K562 (cell line): ENCODE data around the gene CDC6. TPM values are rescaled to one million over a fixed set of nuclear protein-coding genes. Genes with fewer than 3 reads are reported as not detected.

Source experiments
- ATAC-seq: fragments of 200-7000 bp; cut with Tn5 transposase; 3 replicates; pipeline ENCODE4 v1.9.1; 2020; ENCODE audit warnings: moderate library complexity
- BruUV-seq: library from RNA; stranded (reverse); fragments of 400-500 nt; replicated peaks from 2 replicates; lab custom pipeline; 2021; lab: Mats Ljungman, UMichigan
- CTCF ChIA-PET: fragments of 300-600 bp; formaldehyde crosslinking; extraction: SDS; loops from one replicate; lab custom pipeline; 2021; ENCODE audit warnings: low intra/inter-chr PET ratio; lab: Yijun Ruan, JAX
- POLR2A ChIA-PET: fragments of 300-600, 350-650 bp; sonication (Branson Sonifier 250); formaldehyde crosslinking; extraction: SDS; loops from one replicate; lab custom pipeline; 2021; ENCODE audit warnings: antibody characterized with exemption, inconsistent platforms; lab: Yijun Ruan, JAX
- DNase-seq, 4 experiments: peaks; one replicate each; pipeline versions ENCODE4 v3.0.0 to v3.0.0-alpha.2; 2011 to 2018; ENCODE audit warnings: low spot score in 3 of 4, mixed read lengths in 3 of 4; ENCODE audit errors: extremely low read depth in 1 of 4
- FAIRE-seq: peaks from 2 replicates; lab custom pipeline; 2011; peaks lifted over from hg19 to GRCh38; lab: Jason Lieb, UNC
- H2AFZ ChIP-seq: 2 replicates; pipeline ENCODE4 v1.6.0; 2011; ENCODE audit warnings: low read depth, low read length, control low read depth, inconsistent platforms
- H3K27ac ChIP-seq: fragments of 200-600 bp; 3 replicates; pipeline ENCODE4 v1.8.0; 2011; ENCODE audit warnings: low read depth, mild to moderate bottlenecking, control low read depth, inconsistent platforms, low read length, moderate library complexity, mixed read lengths; ENCODE audit errors: extremely low read depth
- H3K27me3 ChIP-seq, 2 experiments: fragments of 300-600 bp in 1 of 2; 2 replicates in 1 of 2; 3 replicates in 1 of 2; pipeline versions ENCODE4 v1.6.0 to v1.8.0; 2011; ENCODE audit warnings: inconsistent platforms in 2 of 2, low read length in 2 of 2, mild to moderate bottlenecking in 1 of 2, mixed read lengths in 1 of 2, moderate library complexity in 1 of 2; ENCODE audit not compliant: control insufficient read depth in 2 of 2, insufficient read depth in 2 of 2
- H3K36me3 ChIP-seq: fragments of 300-600 bp; 3 replicates; pipeline ENCODE4 v1.8.0; 2011; ENCODE audit warnings: mild to moderate bottlenecking, low read length, inconsistent platforms; ENCODE audit not compliant: control insufficient read depth, insufficient read depth
- H3K4me1 ChIP-seq, 2 experiments: fragments of 200-600 bp in 1 of 2; replicated peaks in 1 of 2; 2 replicates in 1 of 2; 3 replicates in 1 of 2; pipeline versions ENCODE4 v1.5.1 to v1.8.0; 2011; ENCODE audit warnings: inconsistent platforms in 2 of 2, low read length in 2 of 2, mild to moderate bottlenecking in 1 of 2, mixed read lengths in 1 of 2, moderate library complexity in 1 of 2; ENCODE audit not compliant: control insufficient read depth in 2 of 2, insufficient read depth in 2 of 2
- H3K4me2 ChIP-seq: 2 replicates; pipeline ENCODE4 v1.6.1; 2011; ENCODE audit warnings: low read length, control low read depth, inconsistent platforms, mixed read lengths; ENCODE audit not compliant: insufficient read depth
- H3K4me3 ChIP-seq: fragments of 200-600 bp; sonication (generic), shearing (Covaris generic); 2 replicates; pipeline ENCODE4 v1.5.1; 2016; ENCODE audit warnings: control low read depth, inconsistent platforms
- H3K79me2 ChIP-seq: fragments of 200-600 bp; 3 replicates; pipeline ENCODE4 v1.8.0; 2011; ENCODE audit warnings: low read length, inconsistent platforms; ENCODE audit not compliant: control insufficient read depth, insufficient read depth
- H3K9ac ChIP-seq, 2 experiments: 2 replicates each; pipeline versions ENCODE4 v1.6.0 to v1.6.1; 2011; ENCODE audit warnings: low read depth in 2 of 2, low read length in 2 of 2, control low read depth in 1 of 2, inconsistent platforms in 1 of 2, mild to moderate bottlenecking in 1 of 2, mixed read lengths in 1 of 2; ENCODE audit not compliant: insufficient read depth in 1 of 2
- H3K9me1 ChIP-seq: one replicate; pipeline ENCODE4 v1.6.0; 2011; ENCODE audit warnings: inconsistent platforms, mild to moderate bottlenecking, low read length, moderate library complexity; ENCODE audit not compliant: control insufficient read depth, insufficient read depth
- H3K9me3 ChIP-seq: replicated peaks from 2 replicates; pipeline ENCODE4 v1.5.1; 2011; ENCODE audit warnings: low read depth, low read length, inconsistent platforms; ENCODE audit not compliant: control insufficient read depth, insufficient read depth
- H4K20me1 ChIP-seq: replicated peaks from 2 replicates; pipeline ENCODE4 v1.6.1; 2011; ENCODE audit warnings: low read length, inconsistent platforms, mixed read lengths; ENCODE audit not compliant: control insufficient read depth, insufficient read depth
- ARID3A ChIP-seq: IDR thresholded peaks from 2 replicates; pipeline ENCODE4 v1.6.1; 2012; ENCODE audit warnings: low read depth, low read length, improper control_type of control experiment, borderline replicate concordance
- BRCA1 ChIP-seq, 2 experiments: fragments of 450-650 bp in 1 of 2; sonication (generic) in 1 of 2; formaldehyde crosslinking in 1 of 2; IDR thresholded peaks; 2 replicates each; pipeline versions ENCODE4 v1.5.0 to v1.6.1; 2017 to 2020; ENCODE audit warnings: mild to moderate bottlenecking in 1 of 2, missing genetic modification reagents in 1 of 2
- CBX2 ChIP-seq: fragments of 200-600 bp; sonication (generic); IDR thresholded peaks from one replicate; pipeline ENCODE4 v1.6.1; 2012; ENCODE audit warnings: mild to moderate bottlenecking, low read length, inconsistent platforms; ENCODE audit not compliant: insufficient read depth, poor library complexity, severe bottlenecking
- ID3 ChIP-seq, 2 experiments: fragments of 250-450 bp in 1 of 2; fragments of 450-650 bp in 1 of 2; sonication (Bioruptor Pico) in 1 of 2; IDR thresholded peaks; 2 replicates each; pipeline versions ENCODE4 v1.6.1 to v1.8.0; 2016 to 2021; ENCODE audit warnings: mild to moderate bottlenecking in 2 of 2, moderate library complexity in 2 of 2, missing compliant biosample characterization in 1 of 2, missing genetic modification characterization in 1 of 2
- MITF ChIP-seq: IDR thresholded peaks from 2 replicates; pipeline ENCODE4 v1.6.1; 2014; ENCODE audit warnings: antibody characterized with exemption
- POU5F1 ChIP-seq: fragments of 150-350 bp; IDR thresholded peaks from 2 replicates; pipeline ENCODE4 v1.6.1; 2014; ENCODE audit warnings: borderline replicate concordance, low read length, low read depth, mild to moderate bottlenecking; ENCODE audit not compliant: partially characterized antibody
- RUNX1 ChIP-seq: sonication (generic); IDR thresholded peaks from 2 replicates; pipeline ENCODE4 v1.6.1; 2016; ENCODE audit warnings: antibody characterized with exemption, low read depth
- SAP30 ChIP-seq: fragments of 200-600 bp; sonication (generic); IDR thresholded peaks from 2 replicates; pipeline ENCODE4 v1.6.1; 2012; ENCODE audit warnings: borderline replicate concordance, low read depth, mild to moderate bottlenecking, moderate library complexity, low read length, control low read depth, inconsistent platforms; ENCODE audit not compliant: insufficient read depth, poor library complexity, severe bottlenecking
- SUPT5H ChIP-seq: fragments of 450-650 bp; IDR thresholded peaks from 2 replicates; pipeline ENCODE4 v1.6.1; 2016
- ZKSCAN3 ChIP-seq: fragments of 250-450 bp; sonication (Bioruptor Pico); IDR thresholded peaks from 2 replicates; pipeline ENCODE4 v1.4.0; 2020
- ZNF518B ChIP-seq: fragments of 250-450 bp; sonication (Bioruptor Pico); IDR thresholded peaks from 2 replicates; pipeline ENCODE4 v1.5.0; 2021; ENCODE audit warnings: mild to moderate bottlenecking, moderate library complexity
- ZNF785 ChIP-seq: fragments of 250-450 bp; sonication (Bioruptor Pico); IDR thresholded peaks from 2 replicates; pipeline ENCODE4 v1.4.0; 2020; ENCODE audit warnings: mild to moderate bottlenecking
- WGBS: fragments of 100-300 bp; shearing (Covaris generic); methylation state at CpG from one replicate; pipeline ENCODE4 v1.1.6; 2016; ENCODE audit warnings: low coverage, mixed read lengths; ENCODE audit not compliant: insufficient coverage; ENCODE audit errors: missing lambda C conversion rate; 5-methylcytosine and 5-hydroxymethylcytosine counted together
- in situ Hi-C: fragments of 300-500 bp; cut with MboI; formaldehyde crosslinking; loops from 4 replicates; pipeline ENCODE4 v1.15.0; 2018; ENCODE audit warnings: inconsistent platforms, mixed read lengths
- intact Hi-C: fragments of 100-400 bp; cut with micrococcal nuclease; formaldehyde crosslinking; loops from 2 replicates; pipeline ENCODE4 v1.14.2; 2022
- polyA plus RNA-seq, 8 experiments: library from polyadenylated mRNA; depleted of rRNA in 4 of 8; stranded (reverse) in 5 of 8; unstranded in 3 of 8; fragments of >200 nt; fragmentation: Nextera tagmentation in 2 of 8; fragmentation: Illumina TruSeq in 1 of 8; extraction: Ambion mirVana in 2 of 8; extraction: Trizol in 1 of 8; gene quantifications; 2 replicates each; pipeline versions ENCODE4 v1.2.1 to v1.2.3, GENCODE V29; 2011 to 2014; ENCODE audit warnings: inconsistent platforms in 1 of 8, missing spikeins in 1 of 8
- total RNA-seq, 7 experiments: library from RNA; depleted of rRNA in 6 of 7; stranded (reverse); fragments of >200 nt in 6 of 7; fragmentation: Illumina TruSeq in 2 of 7; extraction: Trizol in 2 of 7; gene quantifications; 2 replicates each; pipeline versions ENCODE4 v1.2.1 to v1.2.3, GENCODE V29; 2011 to 2021; ENCODE audit warnings: low replicate concordance in 1 of 7

CDC6 gene
- total and polyA plus RNA-seq, 9 of the 15 experiments (the other 6 are each of a cell fraction or from before 2014, with no cell fraction given), result 29.6 to 141 (median 106) TPM

- 83% methylated on average over 5 of the region's 5 CpGs for WGBS
- H3K27ac ChIP-seq, result no peak overlapping the region
- in situ Hi-C loops, result loop anchor here (25.0 kb wide), 1 partner anchor 283 kb away; the partner anchor contains the start of gene CSF3
- TF ChIP-seq SAP30 (no peak), ZNF518B (CRISPR knock-in tag) (no peak), ZNF785 (no peak), SUPT5H (no peak), CBX2 (no peak), ID3 (CRISPR knock-in tag; IDR thresholded peaks at IDR 0.05) (no peak), ID3 (tag; IDR thresholded peaks at IDR 0.05) (no peak), POU5F1 (no peak), MITF (no peak), BRCA1 (IDR thresholded peaks at IDR 0.05) (no peak), BRCA1 (CRISPR knock-in tag; IDR thresholded peaks at IDR 0.05) (no peak), RUNX1 (no peak), ZKSCAN3 (no peak), ARID3A (no peak)
These were observed 8.1 kb downstream of the CDC6 start for GRCh38 chr17:40295488-40296436.

More at GRCh38 chr17:40295488-40296436, 8.1 kb downstream of the CDC6 start:
- Histone ChIP-seq H3K9ac (no peak overlapping the region), H3K9me3 (no peaks in the 10 kb centered on the region), H4K20me1 (no peaks in the 10 kb centered on the region), H3K4me1 (no peaks in the 10 kb centered on the region; a peak in 1 of 5 replicates), H3K36me3 (peaks cover 95% of the 10 kb centered on the region), H3K79me2 (peaks cover 14% of the 10 kb centered on the region), H3K4me3 (no peak overlapping the region), H2AFZ (no peak overlapping the region), H3K9me1 (no peaks in the 10 kb centered on the region), H3K27me3 (no peaks in the 10 kb centered on the region), H3K4me2 (no peak overlapping the region)
- BruUV-seq, result no TSS peak
- ChIA-PET CTCF (no interaction called here), POLR2A (interaction anchor here (1.5 to 4.3 kb wide), 2 partner anchors 8 to 12 kb away, joined by 4 to 23 read pairs; partner anchors contain the start of genes CDC6 and RARA)
- intact Hi-C loops, result no loop called here
- DNase-seq, result no peak
- ATAC-seq, result no peak
- no peak for FAIRE-seq
